Colon (tissue), 2 donors: ENCODE measurements around the gene DUOX1.

Experiments used
- FAIRE-seq: peaks from 2 replicates; lab custom pipeline; 2012; peaks lifted over from hg19 to GRCh38; lab: Jason Lieb, UNC
- donor health status: control.
- donor health status: control.

Gene DUOX1

GRCh38 chr15:45106002-45106790 lies 23.6 kb upstream of the DUOX1 start:
- FAIRE-seq = no peak

- FAIRE-seq = no peak
Measured at GRCh38 chr15:45107941-45108630, 21.7 kb upstream of the DUOX1 start.

DNA sequence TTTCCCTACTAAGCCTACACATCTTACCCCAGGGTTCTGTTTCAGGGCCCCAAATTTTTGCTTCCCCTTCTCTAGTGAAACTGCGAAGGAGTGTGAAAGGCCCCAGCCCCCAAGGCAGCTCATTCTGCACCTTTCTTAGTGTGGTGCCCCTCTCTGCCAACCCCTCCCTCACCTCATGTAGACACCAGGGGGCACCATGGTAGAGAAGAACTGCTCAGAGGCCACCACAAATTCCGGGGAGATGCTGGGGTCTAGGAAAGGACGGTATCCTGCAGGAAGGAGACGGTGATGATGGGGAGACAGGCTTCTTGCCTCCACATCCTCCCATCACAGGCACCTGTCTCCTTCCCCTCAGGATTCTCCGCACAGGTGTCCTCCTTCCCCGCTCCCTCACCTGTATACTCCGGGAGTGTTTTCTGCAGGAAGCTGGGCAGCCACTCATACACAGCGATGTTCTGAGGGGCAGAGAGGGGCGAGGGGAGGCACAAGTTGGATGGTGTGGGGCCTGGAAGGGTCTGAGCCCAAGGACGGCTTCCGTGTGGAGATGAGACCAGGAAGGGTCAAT lies 19.5 kb upstream of the DUOX1 start:
- no peak for FAIRE-seq

DNA sequence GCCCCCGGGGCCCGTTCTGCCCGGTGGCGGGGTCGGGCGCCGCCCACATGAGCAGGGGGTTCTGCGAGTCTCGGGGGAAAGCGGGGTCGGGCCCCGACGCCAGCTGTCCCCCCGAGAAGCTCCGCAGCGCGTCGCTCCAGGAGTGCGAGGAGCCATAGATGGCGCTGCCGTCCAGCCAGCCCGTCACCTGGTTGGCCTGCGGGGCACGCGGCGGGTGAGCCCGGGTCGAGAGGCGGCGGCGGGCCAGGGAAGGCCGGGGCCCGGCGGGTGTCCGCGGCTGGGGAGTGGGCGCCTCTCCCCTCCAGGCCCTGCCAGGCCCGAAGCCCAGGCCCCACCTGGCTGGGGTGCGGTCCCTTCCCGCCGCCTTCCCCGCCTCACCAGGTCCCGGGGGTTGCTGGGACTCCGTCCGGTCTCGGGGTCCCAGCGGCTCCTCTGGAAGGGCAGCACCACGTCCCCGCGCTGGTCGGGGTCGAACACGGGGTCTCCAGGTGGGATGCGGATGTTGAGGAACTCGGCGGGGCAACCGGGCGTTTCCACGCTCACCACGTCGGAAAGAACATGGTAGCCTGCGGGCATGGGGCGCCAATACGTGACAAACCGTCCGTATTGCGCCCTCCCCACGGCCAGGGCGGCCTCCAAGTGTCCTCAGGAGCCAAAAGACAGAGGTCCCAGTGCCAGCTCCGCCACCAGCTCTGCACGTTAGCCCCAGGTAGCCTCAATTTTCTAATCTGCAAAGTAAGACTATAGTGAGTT lies 18.2 kb upstream of the DUOX1 start:
- FAIRE-seq = no peak

- no peak for FAIRE-seq
Measured at GRCh38 chr15:45112143-45112590, 17.6 kb upstream of the DUOX1 start.

- FAIRE-seq = no peak
Measured at GRCh38 chr15:45112591-45113379, 17.0 kb upstream of the DUOX1 start.

DNA sequence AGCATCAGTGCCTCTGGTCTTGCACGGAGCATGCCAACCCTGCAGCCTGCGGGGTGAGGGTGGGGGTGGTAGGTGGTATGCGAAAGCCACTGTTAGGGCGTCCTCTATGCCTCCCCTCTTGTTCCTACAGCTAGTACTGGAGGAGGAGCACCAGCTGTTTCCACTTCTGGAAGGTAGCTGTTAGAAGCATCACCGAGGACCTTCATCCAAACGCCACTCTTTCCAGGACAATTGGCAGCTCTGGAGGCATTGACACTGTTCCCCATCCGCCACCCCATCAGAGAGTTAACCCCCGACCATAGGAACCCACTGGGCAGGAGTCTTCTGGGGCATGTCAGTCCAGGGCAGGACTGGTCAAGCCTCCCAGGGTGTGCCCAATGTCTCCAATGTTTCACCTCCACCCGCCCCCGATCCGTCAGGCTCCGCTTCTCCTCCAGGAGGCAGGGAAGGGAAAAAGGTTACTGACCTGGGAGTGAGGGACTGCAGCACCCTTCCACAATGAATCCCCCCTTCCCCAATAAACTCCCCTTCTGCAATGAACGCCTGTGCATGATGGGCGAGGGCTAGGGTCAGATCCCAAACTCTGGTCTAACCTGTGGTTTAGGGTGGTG lies 16.3 kb upstream of the DUOX1 start:
- FAIRE-seq = no peak

DNA sequence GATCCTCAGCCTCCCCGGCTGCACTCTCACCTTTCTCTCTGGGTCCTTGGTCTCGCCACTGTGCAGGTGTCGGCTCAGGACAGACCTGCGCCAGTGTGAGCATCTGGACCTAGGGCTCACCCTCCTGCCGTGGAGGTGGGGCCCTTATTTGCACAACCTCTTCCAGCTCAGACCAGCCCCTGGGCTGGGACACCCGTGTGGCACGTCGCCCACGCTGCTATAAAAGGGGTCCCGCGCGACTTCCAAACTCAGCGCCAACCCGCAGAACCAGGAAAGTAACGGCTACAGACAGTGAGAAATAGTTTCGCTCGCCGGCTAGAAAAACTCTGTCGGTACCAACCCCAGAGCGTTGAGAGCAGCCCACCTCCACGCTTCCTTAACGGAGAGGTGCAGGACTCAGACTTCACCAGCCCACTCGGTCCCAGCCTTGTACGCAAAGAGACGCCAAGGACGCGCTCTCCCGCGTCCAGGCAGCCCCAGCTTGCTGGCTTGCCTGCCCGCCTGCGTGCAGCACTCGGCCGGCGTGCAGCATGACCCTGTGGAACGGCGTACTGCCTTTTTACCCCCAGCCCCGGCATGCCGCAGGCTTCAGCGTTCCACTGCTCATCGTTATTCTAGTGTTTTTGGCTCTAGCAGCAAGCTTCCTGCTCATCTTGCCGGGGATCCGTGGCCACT lies 15.6 kb upstream of the DUOX1 start, which contains the start of the genes DUOX2 and DUOXA2:
Gene DUOX2 (minus strand): TSS at position 97 of the 675 bp plus-strand sequence. CDS start 761 bp downstream, outside the sequence.
Gene DUOXA2 (plus strand): TSS at position 251 of the 675 bp plus-strand sequence. CDS start 280 bp downstream, at position 531.
- no peak for FAIRE-seq

GRCh38 chr15:45114751-45115085 lies 15.1 kb upstream of the DUOX1 start:
- FAIRE-seq = no peak

DNA sequence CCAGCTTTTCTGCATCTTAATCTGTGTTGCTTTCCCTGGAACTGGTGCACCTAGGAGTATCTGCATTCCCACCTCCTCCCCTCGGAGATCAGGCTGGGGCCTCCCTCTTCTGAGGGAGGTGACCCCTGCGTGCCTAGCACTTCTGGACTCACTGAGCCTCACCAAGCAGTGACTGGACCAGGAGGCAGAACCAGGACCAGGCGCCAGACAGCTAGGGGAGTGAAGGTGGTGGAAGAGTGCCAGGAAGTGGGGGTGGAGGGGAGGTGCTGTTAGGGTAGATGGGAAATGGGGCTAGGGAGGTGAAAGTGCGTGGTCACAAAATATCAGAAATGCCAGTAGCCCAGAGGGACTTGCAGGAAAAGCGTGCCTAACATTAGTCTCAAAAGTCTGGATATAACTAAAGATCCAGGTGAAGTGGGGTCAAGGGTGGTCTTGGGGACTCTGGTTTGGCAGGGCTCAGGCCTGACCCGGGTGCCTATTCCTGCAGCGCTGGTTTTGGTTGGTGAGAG lies 14.4 kb upstream of the DUOX1 start:
- no peak for FAIRE-seq

GRCh38 chr15:45116006-45116481 lies 13.8 kb upstream of the DUOX1 start:
- no peak for FAIRE-seq

DNA sequence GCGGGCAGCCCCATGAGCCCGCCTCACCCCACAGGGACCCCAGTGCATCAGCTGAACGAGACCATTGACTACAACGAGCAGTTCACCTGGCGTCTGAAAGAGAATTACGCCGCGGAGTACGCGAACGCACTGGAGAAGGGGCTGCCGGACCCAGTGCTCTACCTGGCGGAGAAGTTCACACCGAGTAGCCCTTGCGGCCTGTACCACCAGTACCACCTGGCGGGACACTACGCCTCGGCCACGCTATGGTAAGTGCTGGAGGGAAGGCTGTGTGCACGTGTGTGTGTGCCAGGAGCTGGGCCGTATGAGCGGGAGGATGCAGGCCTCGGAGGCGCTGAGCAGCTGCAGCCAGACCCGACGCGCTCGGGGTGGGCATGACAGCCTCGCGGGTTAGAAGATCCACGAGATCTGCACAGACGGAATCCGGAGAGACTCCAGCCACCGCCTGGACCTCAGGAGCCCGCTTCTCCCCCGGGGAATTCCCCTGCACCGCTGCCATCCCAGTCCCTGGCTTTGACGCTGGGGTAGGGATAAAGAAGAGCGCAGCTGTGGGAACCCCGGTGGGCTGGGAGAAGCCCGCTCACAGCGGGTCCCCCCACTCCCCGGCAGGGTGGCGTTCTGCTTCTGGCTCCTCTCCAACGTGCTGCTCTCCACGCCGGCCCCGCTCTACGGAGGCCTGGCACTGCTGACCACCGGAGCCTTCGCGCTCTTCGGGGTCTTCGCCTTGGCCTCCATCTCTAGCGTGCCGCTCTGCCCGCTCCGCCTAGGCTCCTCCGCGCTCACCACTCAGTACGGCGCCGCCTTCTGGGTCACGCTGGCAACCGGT lies 13.1 kb upstream of the DUOX1 start:
- FAIRE-seq = no peak

- no peak for FAIRE-seq
Measured at GRCh38 chr15:45117308-45118130, 12.3 kb upstream of the DUOX1 start.

DNA sequence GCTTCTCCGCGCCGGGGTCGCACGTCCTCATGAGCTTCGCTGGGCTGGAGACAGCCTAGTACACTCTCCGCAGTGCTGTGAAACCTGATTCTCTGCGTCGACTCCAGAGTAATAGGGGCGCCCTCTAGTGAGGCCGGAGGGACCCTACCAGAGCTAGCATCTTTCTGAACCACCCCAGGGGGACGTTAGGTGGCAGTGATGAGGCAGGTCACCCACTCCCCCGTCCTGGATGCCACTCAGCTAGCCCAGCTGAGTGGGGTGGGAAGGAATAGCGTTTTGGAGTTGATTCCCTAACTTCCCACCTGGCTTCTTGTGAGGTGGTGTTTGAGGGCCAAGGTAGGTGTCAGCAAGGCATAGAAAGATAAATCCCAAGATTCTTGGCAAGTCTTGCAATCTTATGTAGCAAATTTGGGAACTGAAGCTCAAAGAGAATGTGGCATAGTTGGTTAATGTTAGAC lies 11.6 kb upstream of the DUOX1 start:
- FAIRE-seq = no peak

DNA sequence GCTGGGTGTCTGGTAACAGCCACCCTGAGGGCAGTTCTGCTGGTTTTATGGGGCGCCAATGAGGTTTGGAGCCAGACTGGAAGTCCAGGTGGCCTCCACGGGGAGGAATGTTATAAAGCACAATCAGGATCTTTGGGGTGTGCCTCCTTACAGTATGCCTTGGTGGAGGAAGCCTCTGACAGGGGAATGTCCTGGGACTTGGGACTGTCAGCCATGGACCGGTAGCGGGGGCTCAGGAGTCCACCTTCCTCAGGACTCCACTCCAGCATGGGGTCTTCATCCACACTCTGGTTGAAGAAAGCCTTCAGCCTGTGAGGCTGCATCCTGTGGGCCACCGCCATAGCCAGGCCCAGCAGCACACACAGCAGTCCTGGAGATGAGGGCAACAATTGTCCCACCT lies 10.8 kb upstream of the DUOX1 start:
- FAIRE-seq = no peak

DNA sequence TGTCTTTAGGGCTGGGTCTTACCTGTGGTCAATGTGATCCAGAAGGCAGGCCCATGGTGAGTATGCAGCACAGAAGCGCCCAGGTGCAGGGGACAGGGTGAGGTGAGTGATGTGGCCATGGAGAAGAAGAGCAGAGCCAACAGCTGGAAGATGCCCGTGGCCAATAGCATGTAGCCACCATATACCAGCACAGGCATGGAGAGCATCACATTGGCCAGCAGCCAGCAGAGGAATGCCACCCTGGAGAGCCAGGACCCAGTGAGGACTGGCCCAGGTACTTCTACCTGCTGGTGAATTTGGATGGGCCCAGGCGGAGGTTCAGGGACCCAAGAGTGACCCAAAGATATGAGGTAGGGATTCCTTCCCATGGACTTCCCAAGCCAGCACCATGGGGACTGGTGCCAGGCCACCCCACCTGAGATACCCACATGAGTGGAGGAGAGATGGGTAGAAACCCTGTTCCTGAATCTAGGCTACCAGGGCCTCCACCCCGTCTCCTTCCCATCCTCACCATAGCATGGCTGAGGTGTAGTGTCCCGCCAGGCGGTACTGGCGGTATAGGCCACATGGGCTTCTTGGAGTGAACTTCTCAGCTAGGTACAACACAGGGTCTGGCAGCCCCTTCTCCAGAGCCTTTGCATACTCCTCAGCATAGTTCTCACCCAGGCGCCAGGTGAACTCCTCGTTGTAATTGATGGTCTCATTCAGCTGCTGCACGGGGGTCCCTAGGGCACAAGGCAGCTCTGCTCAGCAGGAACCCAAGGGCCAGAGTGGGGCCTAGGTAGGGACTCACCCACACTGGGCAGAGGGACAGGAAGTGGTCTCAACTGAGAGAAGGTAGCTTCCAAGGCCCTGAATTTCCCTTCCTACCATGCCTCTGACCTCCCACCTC lies 9.5 kb upstream of the DUOX1 start:
- FAIRE-seq = no peak

DNA sequence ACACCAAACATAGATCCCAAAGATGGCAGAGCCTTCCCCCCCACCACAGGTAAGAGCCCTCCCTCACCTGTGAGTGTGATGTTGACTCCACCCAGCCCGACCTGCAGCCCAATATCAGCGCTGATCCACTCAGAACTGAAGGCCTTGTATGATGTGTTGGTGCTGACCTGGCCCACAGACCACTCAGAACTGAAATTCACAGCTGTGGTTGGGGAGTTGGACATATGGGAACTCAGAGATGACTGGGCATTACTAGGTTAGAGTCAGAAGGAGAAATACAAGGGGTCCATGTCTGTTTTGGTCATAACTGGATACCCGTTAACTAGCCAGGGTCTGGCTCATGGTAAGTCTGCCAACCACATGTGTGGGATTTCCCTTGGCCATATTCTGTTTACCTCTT lies 8.8 kb upstream of the DUOX1 start:
- FAIRE-seq = no peak
